GM18526 (cell line): ENCODE results near the gene UNC13B.

Experiments
- POLR2A ChIP-seq: IDR thresholded peaks from 3 replicates; pipeline ENCODE4 v1.6.1; 2011; ENCODE audit not compliant: insufficient read length; ENCODE audit errors: extremely low read depth

Gene UNC13B

DNA sequence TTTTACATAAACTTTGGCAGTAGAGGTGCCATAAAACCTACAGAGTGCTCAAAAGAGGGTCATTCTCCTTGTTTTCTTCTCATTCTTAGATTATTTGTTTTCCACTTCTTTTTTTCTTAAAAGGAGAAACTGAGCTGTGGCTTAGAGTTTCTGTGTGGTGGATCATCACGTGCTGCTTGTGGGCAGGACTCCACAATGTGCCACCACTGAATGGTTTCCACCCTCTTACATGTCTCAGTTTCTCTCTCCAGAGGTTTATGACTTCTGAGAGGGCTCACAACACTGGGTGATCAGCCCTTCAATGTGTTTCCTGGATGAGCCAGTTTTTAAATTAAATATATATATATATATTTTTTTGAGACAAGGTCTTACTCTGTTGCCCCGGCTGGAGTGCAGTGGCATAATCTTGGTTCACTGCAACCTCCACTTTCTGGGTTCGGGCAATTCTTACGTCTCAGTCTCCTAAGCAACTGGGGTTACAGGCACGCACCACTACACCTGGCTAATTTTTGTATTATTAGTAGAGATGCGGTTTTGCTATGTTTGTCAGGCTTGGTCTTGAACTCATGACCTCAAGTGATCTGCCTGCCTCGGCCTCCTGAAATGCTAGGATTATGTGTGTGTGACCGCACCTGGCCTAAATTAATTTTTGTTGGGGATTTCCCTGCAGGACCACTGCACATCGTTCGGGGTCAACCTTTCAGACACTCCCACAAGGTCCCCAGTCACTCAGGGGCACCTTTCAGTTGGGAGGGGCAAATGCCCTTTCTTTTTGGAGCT is 3.1 kb upstream of the UNC13B start:
- TF ChIP-seq POLR2A: no peak

DNA sequence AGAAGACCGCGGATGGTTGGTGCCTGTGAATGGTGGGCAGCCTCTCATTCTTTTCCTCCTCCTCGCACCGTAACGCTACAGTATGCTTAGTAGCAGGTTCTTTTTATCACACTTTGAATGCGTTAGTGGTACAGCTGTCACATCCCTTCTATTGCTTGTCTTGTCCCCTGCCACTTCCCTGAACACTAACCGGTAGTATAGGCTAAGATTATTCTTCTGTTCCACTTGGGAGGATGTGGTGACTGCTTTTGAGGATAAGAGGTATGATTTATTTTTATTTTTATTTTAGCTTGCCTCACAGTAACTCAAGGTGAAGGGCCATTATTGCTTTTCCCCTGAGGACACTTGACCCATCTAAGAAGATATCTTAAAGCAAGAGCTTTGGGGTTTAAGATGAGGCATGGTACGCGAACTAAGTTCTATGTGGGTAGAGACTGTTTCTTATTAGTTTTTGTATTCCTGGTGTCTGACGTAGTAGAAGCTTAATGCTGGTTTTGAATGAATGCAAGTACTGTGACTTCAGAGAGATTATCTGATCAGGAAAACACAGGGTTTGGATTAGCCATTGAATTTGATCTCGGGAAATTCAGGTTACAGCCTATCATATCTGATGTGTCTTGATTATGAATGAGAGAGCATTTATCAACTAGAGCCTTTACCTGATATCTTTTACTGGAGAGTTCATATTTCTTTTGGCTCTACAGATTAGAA is 951 bp downstream of the UNC13B start:
- TF ChIP-seq POLR2A: no peak

DNA sequence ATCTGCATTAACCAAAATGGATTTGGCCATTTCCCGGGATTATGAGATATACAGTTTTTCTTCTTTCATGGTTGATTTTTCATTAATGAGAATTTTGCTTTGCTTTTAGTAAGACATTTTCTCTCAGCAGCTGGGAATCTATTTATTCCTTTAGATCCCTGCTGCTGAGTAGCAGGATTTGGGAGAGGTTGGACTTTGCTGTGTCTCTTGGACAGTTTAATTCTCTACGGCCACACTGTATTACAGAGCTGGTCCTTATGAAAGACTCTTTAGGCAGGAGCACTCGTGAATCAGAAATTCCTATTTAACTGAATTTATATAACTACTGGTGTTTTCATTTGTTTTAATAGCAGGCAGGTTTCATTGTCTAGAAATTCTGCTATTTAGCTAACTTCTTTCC is 1.6 kb downstream of the UNC13B start:
- TF ChIP-seq POLR2A: no peak

DNA sequence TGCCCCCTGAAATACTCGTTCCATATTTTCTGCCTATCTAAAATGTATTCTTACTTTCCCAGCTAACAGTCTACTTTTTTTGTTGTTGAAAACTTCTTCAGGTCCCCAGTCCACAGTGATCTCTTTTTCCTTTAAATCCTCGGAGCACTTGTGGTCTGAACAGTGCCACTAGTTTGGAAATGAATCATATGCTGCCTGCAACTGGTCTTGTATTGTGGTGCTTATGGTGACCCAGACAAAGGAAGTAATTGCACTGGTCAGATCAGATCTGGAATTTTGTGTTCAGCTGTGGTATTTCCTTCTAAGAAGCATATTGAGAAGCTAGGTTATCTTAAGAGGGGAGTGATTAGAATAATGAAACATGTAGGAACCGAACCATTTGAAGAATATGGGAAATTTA is 2.9 kb downstream of the UNC13B start:
- no peak for TF ChIP-seq POLR2A

DNA sequence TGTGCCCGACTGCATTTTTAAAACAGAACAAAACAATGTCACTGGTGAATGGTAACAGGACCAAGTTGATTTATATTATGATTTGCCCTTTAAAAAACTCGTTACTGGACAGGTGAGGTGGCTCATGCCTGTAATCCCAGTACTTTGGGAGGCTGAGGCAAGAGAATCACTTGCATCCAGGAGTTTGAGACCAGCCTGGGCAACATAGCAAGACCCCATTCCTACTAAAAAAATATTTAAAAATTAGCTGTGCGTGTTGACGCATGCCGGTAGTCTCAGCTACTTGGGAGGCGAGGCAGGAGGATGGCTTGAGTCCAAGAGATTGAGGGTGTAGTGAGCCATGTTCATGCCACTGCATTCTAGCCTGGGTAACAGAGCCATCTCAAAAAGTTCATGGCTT is 7.2 kb downstream of the UNC13B start:
- no peak for TF ChIP-seq POLR2A

DNA sequence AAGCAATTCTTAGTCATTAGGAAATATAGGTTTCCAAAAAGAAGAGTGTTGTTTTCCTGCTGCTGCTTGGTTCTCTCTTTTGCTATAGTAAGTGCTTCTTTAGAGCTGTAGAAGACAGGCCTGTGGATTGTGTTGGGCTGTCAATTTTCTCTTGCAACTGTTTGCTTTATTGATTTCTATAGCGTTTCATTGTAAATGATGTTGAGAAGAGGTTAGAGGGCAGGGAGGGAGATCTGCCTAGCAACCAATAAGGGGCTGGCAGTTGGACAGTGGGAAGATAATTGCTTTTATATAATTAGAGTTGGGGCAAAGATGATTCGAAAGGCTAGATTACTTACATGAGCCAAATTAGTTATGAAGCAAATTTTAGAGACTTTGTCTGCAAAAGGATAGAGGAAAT is 11.1 kb downstream of the UNC13B start:
- TF ChIP-seq POLR2A: no peak

DNA sequence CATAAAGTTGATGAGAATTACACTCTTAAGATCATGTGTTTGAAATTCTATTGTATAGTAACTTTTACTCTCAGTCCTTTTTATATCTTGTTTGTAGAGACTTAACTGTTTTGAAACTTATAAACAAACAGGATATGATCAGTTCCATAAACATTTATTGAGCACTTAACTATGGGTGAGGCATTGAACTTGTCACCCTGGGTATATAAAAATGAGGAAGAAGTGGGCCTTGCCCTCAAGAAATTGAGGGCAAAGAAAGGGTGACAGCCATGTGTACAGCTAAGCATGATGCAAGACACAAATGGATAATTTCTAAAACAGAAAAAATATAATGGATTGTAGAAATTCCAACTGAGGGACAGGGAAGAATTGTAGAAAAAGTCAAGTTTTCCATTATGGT is 15.7 kb downstream of the UNC13B start:
- TF ChIP-seq POLR2A: no peak

DNA sequence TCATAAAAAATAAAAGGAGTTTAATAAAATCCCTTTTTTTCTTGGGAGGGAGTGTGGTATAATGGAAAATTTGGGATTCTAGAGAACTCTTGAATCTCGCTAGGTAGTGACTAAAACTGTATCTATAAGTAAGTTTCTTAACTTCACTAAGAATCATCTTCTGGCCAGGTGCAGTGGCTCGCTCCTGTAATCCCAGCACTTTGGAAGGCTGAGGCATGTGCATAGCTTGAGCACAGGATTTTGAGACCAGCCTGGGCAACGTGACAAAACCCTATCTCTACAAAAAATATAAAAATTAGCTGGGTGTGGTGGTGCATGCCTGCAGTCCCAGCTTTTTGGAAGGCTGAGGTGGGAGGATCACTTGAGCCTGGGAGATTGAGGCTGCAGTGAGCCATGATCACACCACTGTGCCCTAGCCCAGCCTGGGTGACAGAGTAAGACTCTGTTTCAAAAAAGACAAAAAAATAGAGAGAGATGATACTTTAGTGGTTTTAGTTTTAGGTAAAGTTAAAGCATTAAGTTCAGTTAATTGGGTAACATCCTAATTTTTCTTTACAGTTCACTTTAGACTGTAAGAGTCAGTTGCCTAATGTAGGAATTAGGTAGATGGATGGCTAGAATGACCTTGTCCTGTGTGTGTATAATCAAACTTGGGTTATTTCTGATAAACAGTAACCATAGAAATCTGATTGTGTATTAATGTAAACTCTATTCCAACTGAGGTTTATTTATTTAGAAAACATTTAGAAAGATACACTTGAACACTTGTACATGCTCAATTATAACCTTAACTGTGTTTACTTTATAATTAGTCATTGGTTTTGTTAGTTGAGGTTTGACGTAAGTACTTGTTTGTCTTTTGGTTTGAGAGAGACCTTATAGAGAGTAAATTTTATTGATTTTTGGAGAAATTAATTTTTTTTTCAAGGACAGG is 17.8 kb downstream of the UNC13B start:
- no peak for TF ChIP-seq POLR2A

DNA sequence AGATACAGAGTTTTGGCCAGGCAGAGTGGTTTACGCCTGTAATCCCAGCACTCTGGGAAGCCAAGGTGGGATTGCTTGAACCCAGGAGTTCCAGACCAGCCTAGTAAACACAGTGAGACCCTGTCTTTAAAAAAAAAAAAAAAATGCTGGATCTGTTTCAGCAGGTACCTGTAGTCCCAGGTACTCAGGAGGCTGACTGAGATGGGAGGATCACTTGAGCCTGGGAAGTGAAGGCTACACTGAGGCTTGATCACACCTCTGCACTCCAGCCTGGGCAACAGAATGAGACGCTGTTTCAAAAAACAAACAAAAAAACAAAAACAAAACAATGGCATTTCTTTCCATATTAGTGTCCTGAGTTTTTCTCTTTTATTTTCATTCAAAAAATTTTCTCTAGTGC is 19.0 kb downstream of the UNC13B start:
- no peak for TF ChIP-seq POLR2A

DNA sequence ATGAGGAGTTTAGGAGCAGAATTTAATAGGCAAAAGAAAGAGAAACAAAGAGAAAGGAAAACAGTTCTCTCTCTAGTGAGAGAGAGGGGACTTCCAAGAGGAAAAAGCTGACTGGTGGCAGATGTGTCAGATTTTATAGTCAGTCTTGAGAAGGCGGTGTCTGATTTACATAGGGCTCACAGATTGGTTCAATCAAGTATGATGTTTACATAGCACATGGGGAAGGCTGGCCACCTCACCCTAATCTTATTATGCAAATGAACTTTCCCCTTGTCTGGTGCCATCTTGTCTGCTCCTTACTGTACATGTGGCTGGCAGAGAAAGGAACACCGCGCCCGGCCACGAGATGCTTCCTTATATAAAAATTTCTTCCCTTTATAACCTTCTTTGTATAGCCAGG is 24.7 kb downstream of the UNC13B start:
- no peak for TF ChIP-seq POLR2A

DNA sequence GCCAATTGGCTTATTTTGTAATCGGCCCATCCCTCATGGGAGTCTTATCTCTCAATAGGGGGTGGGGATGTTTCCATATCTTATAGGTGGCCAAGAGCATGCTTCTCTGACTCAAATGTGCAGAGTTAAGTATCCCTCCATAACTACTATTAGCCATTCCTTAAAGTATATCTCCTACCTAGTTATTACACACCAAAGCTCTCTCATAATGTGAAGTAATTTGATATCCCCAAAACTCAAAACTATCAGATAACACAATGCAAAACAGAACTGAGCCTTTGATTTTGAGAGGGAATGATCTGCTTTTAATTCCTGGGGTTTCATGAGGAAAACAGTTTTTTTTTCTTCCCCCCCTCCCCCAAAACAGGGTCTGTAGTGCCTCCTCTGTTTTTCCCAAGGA is 28.4 kb downstream of the UNC13B start:
- TF ChIP-seq POLR2A: no peak

DNA sequence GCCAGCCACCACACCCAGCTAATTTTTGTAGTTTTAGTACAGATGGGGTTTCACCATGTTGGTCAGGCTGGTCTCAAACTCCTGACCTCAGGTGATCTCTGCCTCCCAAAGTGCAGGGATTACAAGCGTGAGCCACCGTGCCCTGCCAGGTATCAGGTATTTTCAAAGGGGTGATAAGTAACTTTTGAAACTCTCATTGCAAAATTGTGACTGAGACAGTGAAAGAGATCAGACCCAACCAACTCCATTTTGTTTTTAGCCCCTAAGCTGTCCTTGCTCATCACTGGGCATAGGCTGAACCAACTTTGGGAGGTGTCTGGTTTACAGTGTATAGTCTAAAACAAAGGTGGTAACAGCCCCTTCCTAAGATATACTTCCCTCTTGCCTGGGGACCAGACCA is 29.3 kb downstream of the UNC13B start:
- no peak for TF ChIP-seq POLR2A

DNA sequence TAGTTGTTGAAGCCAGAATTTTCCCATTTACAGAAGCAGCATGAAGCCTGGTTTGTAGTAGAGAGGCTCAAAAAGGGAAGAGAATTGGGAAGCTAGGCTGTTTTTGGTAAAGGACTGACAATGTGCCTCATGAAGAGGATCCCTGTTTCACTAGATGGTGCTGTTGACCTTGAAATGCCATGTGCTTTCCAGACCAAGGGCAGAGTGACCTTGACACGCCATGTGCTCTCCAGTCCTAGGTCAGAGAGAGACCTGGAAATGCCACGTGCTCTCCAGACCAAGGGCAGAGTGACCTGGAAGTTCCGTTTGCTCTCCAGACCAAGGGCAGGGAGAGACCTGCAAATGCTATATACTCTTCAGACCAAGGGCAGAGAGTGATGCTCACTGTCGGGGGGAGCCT is 32.0 kb downstream of the UNC13B start:
- TF ChIP-seq POLR2A: no peak

DNA sequence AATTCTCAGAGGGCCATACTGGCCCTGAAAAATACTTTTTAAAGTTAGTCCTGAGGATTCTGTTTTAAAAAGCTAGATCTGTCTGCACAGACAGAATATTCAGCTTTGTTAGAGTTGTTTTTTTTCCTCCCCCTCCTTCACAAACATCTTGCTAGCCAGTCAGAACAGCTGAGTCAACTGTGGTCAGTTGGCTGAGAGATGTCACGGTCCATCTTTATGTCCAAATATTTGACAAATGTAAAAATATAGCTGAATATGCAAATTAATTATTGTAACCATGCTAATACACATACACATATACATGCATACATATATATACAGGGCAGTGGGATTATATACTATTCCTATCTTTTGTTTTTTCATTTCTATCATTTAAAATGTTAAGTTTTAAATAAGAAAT is 33.9 kb downstream of the UNC13B start:
- TF ChIP-seq POLR2A: no peak

DNA sequence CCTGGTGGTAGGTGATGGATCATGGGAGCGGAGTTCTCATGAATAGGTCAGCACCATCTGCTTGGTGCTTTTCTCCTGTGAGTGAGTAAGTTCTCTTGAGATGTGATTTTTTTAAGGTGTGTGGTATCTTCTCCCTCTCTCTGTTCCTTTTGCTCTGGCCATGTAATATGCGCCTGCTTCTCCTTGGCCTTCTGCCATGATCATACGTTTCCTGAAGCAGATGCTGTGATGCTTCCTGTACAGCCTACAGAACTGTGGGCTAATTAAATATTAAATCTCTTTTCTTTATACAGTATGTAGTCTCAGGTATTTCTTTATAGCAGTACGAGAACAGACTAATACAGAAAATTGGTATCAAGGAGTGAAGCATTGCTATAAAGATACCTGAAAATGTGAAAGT is 36.4 kb downstream of the UNC13B start:
- TF ChIP-seq POLR2A: no peak

DNA sequence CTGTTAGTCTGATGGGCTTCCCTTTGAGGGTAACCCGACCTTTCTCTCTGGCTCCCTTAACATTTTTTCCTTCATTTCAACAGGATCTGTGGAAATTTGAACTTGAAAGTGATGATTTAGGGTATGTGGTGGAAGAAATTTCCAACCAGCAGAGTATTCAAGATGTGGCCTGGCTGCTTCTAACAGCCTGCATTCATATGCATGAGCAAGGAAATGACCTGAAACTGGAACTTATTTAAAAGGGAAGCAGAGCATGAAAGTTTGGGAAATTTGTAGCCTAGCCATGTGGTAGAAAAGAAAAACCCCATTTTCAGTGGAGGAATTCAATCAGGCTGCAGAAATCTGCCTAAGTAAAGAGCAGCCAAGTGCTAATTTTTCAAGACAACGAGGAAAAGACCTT is 41.7 kb downstream of the UNC13B start:
- TF ChIP-seq POLR2A: no peak

DNA sequence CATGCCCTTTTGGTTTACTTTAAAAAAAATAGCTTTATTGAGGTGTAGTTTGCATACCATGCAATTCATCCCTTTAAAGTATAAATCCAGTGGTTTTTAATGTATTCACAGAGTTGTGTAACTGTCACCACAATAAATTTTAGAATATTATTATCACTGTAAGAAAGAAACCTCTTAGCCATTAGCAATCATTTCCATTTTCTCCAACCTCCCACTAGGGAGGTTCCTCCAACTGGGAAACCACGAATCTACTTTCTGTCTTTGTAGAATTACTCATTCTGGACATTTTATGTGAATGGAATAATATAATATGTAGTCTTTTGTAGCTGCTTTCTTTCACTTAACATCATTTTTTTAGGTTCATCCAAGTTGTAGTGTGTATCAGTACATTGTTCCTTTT is 43.5 kb downstream of the UNC13B start:
- TF ChIP-seq POLR2A: no peak
